ENCODE measurements around the gene RPSA. TPM values are rescaled to one million over a fixed set of nuclear protein-coding genes. Genes with fewer than 3 reads are reported as not detected.
"Not testable (repeated sequence)": the region's sequence is repeated elsewhere in the genome, so short reads cannot be mapped to it uniquely, and the experiment has no call there.

The RPSA gene
- total RNA-seq, 1 donor from 2014 or later = 1,413 TPM

GRCh38 chr3:39387411-39387975, 19.0 kb upstream of the RPSA start:
- intact Hi-C loops (cut with micrococcal nuclease) = loop anchor here (10.0 kb wide), 1 partner anchor 933 kb away; the partner anchor contains the start of gene ACVR2B

- intact Hi-C loops (cut with micrococcal nuclease) = loop anchor here (10.0 kb wide), 1 partner anchor 933 kb away; the partner anchor contains the start of gene ACVR2B
These were observed 18.4 kb upstream of the RPSA start for GRCh38 chr3:39388153-39388552.

- intact Hi-C loops (cut with micrococcal nuclease) = loop anchor here (1.0 to 10.0 kb wide), 3 partner anchors 18 to 934 kb away; partner anchors contain the start of genes ACVR2B, EXOG and RPSA
These were observed 17.7 kb upstream of the RPSA start for GRCh38 chr3:39388741-39389248.

- intact Hi-C loops (cut with micrococcal nuclease) = no loop called here
These were observed 16.3 kb upstream of the RPSA start for GRCh38 chr3:39390181-39390580.

GRCh38 chr3:39396690-39397089, 9.8 kb upstream of the RPSA start:
- intact Hi-C loops (cut with micrococcal nuclease) = no loop called here

- intact Hi-C loops (cut with micrococcal nuclease) = no loop called here
These were observed 7.8 kb upstream of the RPSA start for GRCh38 chr3:39398700-39399099.

- intact Hi-C loops (cut with micrococcal nuclease) = no loop called here
These were observed 4.5 kb upstream of the RPSA start for GRCh38 chr3:39401983-39402382.

GRCh38 chr3:39404943-39405686, 1.4 kb upstream of the RPSA start:
- intact Hi-C loops (cut with micrococcal nuclease) = loop anchor here (5.0 kb wide), 1 partner anchor 1268 kb away; the partner anchor contains the start of genes ACAA1 and MYD88

GRCh38 chr3:39405687-39406367, 693 bp upstream of the RPSA start:
- intact Hi-C loops (cut with micrococcal nuclease) = loop anchor here (1.0 to 5.0 kb wide), 10 partner anchors 17 to 1269 kb away; partner anchors contain the start of genes ACAA1, EIF1B, EXOG and MYD88

- intact Hi-C loops (cut with micrococcal nuclease) = loop anchor here (1.0 to 5.0 kb wide), 2 partner anchors 9 to 1270 kb away; partner anchors contain the start of genes ACAA1 and MYD88
These were observed 724 bp downstream of the RPSA start for GRCh38 chr3:39407259-39407629.

GRCh38 chr3:39407773-39408492, 1.4 kb downstream of the RPSA start:
- intact Hi-C loops (cut with micrococcal nuclease) = loop anchor here (1.0 to 5.0 kb wide), 3 partner anchors 8 to 1791 kb away; partner anchors contain the start of genes ACAA1, CTNNB1 and MYD88

- intact Hi-C loops (cut with micrococcal nuclease) = loop anchor here (2.0 to 5.0 kb wide), 2 partner anchors 1271 to 1790 kb away; partner anchors contain the start of genes ACAA1, CTNNB1 and MYD88
These were observed 2.2 kb downstream of the RPSA start for GRCh38 chr3:39408493-39409372.

GRCh38 chr3:39409514-39410136, 3.1 kb downstream of the RPSA start:
- intact Hi-C loops (cut with micrococcal nuclease) = loop anchor here (2.0 to 5.0 kb wide), 2 partner anchors 1272 to 1789 kb away; partner anchors contain the start of genes ACAA1, CTNNB1 and MYD88

- intact Hi-C loops (cut with micrococcal nuclease) = no loop called here
These were observed 4.4 kb downstream of the RPSA start for GRCh38 chr3:39410893-39411292.

GRCh38 chr3:39412668-39413260, 6.2 kb downstream of the RPSA start:
- intact Hi-C loops (cut with micrococcal nuclease) = no loop called here

- intact Hi-C loops (cut with micrococcal nuclease) = no loop called here
These were observed 7.3 kb downstream of the RPSA start for GRCh38 chr3:39413691-39414420.

- intact Hi-C loops (cut with micrococcal nuclease) = no loop called here
These were observed 7.9 kb downstream of the RPSA start for GRCh38 chr3:39414421-39414907.

- intact Hi-C loops (cut with micrococcal nuclease) = not testable (repeated sequence)
These were observed 8.8 kb downstream of the RPSA start for GRCh38 chr3:39415302-39415701.
